Measurements from ENCODE around the gene CORO2B. TPM values are rescaled to one million over a fixed set of nuclear protein-coding genes. Genes with fewer than 3 reads are reported as not detected.

CORO2B gene
- total and polyA plus RNA-seq, 9 of the 15 experiments (the other 6 are each of a cell fraction or from before 2014, with no cell fraction given), result not detected

DNA sequence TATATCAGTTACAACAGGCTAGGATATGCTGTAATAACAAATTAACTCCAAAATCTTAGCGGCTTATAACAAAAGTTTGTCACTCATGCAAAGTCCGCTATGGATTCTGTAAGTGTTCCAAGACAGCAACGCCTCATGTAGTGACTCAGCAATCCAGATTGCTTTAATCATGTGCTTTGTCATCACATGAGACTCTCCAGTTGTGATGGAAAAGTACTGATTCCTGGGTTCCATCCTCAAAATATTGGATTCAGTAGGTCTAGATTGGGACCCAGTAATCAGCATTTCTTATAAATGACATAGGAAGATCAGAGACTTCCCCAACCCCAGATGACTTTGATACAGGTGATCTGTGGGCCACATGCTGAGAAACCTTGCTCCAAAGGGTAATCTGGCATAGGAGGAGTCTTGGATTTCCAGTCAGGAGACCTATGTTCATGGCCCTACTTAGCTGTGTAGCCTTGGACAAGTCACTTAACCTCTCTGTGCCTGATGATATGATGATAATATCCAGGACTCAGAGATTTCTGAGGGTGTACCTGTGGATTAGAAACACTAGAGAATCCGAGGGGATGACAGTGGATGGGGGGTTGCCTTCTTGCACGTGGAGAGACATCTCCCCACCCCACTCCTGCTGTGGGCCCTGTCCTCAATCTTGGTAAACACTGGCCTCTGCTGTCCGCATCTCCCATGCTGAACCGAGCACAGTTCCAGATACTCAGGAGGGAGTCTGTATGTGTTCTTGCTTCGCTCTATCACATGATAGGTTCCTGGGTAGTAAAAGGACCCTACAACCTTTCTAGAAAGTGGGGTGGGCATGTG is 65.5 kb downstream of the CORO2B start (continued):
- TF ChIP-seq MGA (IDR thresholded peaks at IDR 0.05) (peak; percentile 63), ZFP36 (IDR thresholded peaks at IDR 0.05; ENCODE audit: low read depth, low read length, partially characterized antibody) (peak; percentile 28), L3MBTL2 (IDR thresholded peaks at IDR 0.05) (peak; percentile 75), ATF1 (CRISPR knock-in tag; IDR thresholded peaks at IDR 0.05) (no peak), ATF1 (tag; IDR thresholded peaks at IDR 0.05) (peak; percentile 64), MNT (conservative IDR thresholded peaks at IDR 0.05) (peak; percentile 12 to 58; a peak in 1 of 4 replicates), CBFA2T2 (conservative IDR thresholded peaks at IDR 0.05) (0 out of 2 replicates have a peak, but pooled peaks have one; percentile 23), EP300 (IDR thresholded peaks at IDR 0.05; ENCODE audit: low read length) (peak; percentile 38; the same call in 1 of the 2 replicates), SMARCA4 (IDR thresholded peaks at IDR 0.05) (0 out of 2 replicates have a peak, but pooled peaks have one; percentile 41)
- TF ChIP-seq, protein P1, sequence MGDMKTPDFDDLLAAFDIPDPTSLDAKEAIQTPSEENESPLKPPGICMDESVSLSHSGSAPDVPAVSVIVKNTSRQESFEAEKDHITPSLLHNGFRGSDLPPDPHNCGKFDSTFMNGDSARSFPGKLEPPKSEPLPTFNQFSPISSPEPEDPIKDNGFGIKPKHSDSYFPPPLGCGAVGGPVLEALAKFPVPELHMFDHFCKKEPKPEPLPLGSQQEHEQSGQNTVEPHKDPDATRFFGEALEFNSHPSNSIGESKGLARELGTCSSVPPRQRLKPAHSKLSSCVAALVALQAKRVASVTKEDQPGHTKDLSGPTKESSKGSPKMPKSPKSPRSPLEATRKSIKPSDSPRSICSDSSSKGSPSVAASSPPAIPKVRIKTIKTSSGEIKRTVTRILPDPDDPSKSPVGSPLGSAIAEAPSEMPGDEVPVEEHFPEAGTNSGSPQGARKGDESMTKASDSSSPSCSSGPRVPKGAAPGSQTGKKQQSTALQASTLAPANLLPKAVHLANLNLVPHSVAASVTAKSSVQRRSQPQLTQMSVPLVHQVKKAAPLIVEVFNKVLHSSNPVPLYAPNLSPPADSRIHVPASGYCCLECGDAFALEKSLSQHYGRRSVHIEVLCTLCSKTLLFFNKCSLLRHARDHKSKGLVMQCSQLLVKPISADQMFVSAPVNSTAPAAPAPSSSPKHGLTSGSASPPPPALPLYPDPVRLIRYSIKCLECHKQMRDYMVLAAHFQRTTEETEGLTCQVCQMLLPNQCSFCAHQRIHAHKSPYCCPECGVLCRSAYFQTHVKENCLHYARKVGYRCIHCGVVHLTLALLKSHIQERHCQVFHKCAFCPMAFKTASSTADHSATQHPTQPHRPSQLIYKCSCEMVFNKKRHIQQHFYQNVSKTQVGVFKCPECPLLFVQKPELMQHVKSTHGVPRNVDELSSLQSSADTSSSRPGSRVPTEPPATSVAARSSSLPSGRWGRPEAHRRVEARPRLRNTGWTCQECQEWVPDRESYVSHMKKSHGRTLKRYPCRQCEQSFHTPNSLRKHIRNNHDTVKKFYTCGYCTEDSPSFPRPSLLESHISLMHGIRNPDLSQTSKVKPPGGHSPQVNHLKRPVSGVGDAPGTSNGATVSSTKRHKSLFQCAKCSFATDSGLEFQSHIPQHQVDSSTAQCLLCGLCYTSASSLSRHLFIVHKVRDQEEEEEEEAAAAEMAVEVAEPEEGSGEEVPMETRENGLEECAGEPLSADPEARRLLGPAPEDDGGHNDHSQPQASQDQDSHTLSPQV (IDR thresholded peaks at IDR 0.05), result no peak

Data from K562 (cell line).